T-helper 1 cell treated with Interleukin-12 subunit alpha and Interleukin-12 subunit beta and Interleukin-4 antibody, amounts not matched to agents 30 μg/mL and 1 μg/mL, for 36 hours (primary cell): ENCODE data around the gene GSE1.

Experiments
- H3K27ac Mint-ChIP-seq: one replicate; pipeline ENCODE4 v1.8.0; 2021; ENCODE audit warnings: mild to moderate bottlenecking, mixed read lengths
- H3K27me3 Mint-ChIP-seq: one replicate; pipeline ENCODE4 v1.8.0; 2021; ENCODE audit warnings: low read depth, mixed read lengths
- H3K36me3 Mint-ChIP-seq: one replicate; pipeline ENCODE4 v1.8.0; 2021; ENCODE audit warnings: low read depth, mixed read lengths
- H3K4me1 Mint-ChIP-seq: one replicate; pipeline ENCODE4 v1.8.0; 2021; ENCODE audit warnings: low read depth, mixed read lengths
- H3K4me3 Mint-ChIP-seq: one replicate; pipeline ENCODE4 v1.8.0; 2021; ENCODE audit warnings: mild to moderate bottlenecking, moderate library complexity, mixed read lengths
- H3K9me3 Mint-ChIP-seq: one replicate; pipeline ENCODE4 v1.8.0; 2021; ENCODE audit warnings: mixed read lengths

GSE1 gene

DNA sequence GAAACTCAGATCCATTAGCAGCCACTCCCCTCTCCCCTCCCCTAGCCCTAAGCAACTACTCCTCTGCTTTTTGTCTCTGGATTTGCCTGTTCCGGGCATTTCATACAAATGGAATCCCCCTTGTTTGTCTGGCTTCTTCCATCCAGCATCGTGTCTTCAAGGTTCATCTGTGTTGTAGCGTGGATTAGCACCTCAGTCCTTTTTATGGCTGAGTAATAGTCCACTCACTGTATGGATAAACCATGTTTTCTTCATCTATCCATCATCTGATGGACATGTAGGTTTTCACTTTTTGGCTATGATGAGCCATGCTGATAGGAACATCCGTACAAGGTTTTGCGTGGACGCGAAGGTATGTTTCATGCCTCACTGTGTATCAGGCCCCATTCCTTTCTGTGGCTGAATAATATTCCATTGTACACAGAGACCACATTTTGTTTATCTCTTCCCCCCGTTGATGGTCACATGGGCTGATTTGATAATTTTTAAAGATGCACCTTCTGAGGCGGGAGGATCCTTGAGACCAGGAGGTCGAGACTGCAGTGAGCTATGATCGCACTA, 8.9 kb upstream of the GSE1 start:
- H3K36me3 Mint-ChIP-seq, result no peaks in the 10 kb centered on the region
- H3K4me3 Mint-ChIP-seq, result no peak overlapping the region
- H3K27me3 Mint-ChIP-seq, result no peaks in the 10 kb centered on the region
- H3K4me1 Mint-ChIP-seq, result peaks cover 2% of the 10 kb centered on the region
- no peaks in the 10 kb centered on the region for H3K9me3 Mint-ChIP-seq
- H3K27ac Mint-ChIP-seq, result no peak overlapping the region

- no peaks in the 10 kb centered on the region for H3K27me3 Mint-ChIP-seq
- H3K36me3 Mint-ChIP-seq, result no peaks in the 10 kb centered on the region
- no peaks in the 10 kb centered on the region for H3K9me3 Mint-ChIP-seq
- H3K27ac Mint-ChIP-seq, result no peak overlapping the region
- no peak overlapping the region for H3K4me3 Mint-ChIP-seq
- H3K4me1 Mint-ChIP-seq, result peaks cover 4% of the 10 kb centered on the region
These were observed 7.8 kb upstream of the GSE1 start for GRCh38 chr16:85605051-85605911.

- H3K4me3 Mint-ChIP-seq, result no peak overlapping the region
- H3K27me3 Mint-ChIP-seq, result peaks cover 5% of the 10 kb centered on the region
- H3K36me3 Mint-ChIP-seq, result no peaks in the 10 kb centered on the region
- H3K27ac Mint-ChIP-seq, result no peak overlapping the region
- no peaks in the 10 kb centered on the region for H3K9me3 Mint-ChIP-seq
- H3K4me1 Mint-ChIP-seq, result peaks cover 8% of the 10 kb centered on the region
These were observed 6.9 kb upstream of the GSE1 start for GRCh38 chr16:85605912-85606841.

DNA sequence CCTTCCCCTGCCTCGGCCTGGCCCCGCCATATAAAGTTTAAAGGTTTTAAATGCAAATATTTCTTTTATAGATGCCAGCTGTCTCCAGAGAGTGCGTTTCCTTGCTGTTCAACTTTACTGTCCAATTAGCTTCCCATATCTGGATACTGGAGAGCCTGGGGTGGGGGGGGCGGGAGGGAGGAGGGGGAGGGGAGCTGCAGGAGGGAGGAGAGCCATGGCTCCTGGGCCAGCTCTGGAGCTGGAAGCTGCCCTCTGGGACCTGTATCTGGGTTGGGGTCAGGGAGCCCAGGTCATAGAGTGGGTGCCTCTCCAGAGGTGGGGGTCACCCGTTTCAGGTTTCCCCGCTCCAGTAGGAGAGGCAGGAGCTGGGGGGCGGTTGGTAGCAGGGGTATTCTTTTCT, 6.2 kb upstream of the GSE1 start:
- Mint-ChIP-seq H3K27ac (no peak overlapping the region), H3K27me3 (peaks cover 5% of the 10 kb centered on the region), H3K4me1 (peaks cover 8% of the 10 kb centered on the region), H3K4me3 (no peak overlapping the region), H3K9me3 (no peaks in the 10 kb centered on the region), H3K36me3 (no peaks in the 10 kb centered on the region)

DNA sequence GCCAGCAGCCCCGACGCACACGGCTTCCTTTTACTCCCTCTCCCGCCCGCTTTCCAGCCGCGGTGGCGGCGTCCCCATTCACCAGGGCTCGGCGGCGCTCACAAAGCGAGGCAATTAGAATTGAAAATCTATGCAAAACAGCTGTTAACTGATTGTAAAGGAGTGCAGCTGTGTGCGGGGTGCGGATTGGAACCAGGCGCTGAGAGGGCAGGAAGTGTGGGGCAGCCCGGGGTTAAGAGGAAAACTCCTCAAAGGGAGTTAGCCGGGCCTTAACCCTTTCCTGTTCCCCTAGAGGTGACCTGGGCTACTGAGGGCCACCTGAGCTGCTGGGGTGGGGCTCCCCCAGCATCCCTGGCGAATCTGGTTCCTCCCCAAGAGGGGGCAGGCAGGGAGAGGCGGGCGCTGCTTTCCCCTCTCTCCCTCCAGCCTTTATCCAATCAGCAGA, 5.8 kb upstream of the GSE1 start:
- Mint-ChIP-seq H3K36me3 (no peaks in the 10 kb centered on the region), H3K27me3 (peaks cover 5% of the 10 kb centered on the region), H3K9me3 (no peaks in the 10 kb centered on the region), H3K4me1 (peaks cover 8% of the 10 kb centered on the region), H3K27ac (no peak overlapping the region), H3K4me3 (no peak overlapping the region)

DNA sequence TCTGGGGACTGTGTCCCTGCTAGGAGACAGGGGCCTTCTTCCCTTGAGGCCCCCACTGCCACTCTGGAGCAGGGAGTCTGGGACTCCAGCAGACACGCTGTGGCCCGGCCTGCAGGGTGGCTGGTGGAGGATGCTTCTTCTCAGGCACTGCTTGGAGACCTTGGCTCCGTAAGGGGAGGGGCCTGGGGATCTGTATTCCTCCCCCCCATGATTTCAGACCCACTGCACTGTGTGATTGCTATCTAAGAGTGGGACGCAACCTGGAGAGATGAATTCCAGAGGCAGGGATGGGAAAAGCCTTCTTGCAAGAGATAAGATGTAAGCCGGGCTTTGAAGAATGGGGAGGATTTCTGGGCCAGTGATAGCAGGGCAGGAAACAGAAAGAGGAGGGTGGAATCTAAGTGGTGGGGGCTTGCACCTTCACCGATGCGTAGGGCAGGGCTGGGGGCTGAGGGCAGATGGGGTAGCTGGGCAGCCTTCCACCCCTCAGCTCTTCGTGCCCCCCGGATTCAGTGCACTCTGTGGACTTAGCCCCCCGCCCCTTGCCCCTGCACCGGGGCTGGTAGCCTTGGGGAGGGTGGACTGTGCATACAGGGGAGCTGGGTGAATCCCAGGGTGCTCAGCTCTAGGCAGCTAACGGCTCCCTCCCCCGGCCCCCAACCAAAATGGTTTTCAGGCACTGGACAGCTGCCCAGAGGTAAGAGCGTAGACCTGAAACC, 5.2 kb upstream of the GSE1 start:
- no peaks in the 10 kb centered on the region for H3K9me3 Mint-ChIP-seq
- no peak overlapping the region for H3K4me3 Mint-ChIP-seq
- H3K36me3 Mint-ChIP-seq, result no peaks in the 10 kb centered on the region
- H3K4me1 Mint-ChIP-seq, result peaks cover 8% of the 10 kb centered on the region
- H3K27ac Mint-ChIP-seq, result no peak overlapping the region
- H3K27me3 Mint-ChIP-seq, result peaks cover 5% of the 10 kb centered on the region

GRCh38 chr16:85608515-85608885, 4.6 kb upstream of the GSE1 start:
- Mint-ChIP-seq H3K9me3 (no peaks in the 10 kb centered on the region), H3K36me3 (no peaks in the 10 kb centered on the region), H3K4me1 (peaks cover 8% of the 10 kb centered on the region), H3K27ac (no peak overlapping the region), H3K4me3 (no peak overlapping the region), H3K27me3 (peaks cover 5% of the 10 kb centered on the region)

DNA sequence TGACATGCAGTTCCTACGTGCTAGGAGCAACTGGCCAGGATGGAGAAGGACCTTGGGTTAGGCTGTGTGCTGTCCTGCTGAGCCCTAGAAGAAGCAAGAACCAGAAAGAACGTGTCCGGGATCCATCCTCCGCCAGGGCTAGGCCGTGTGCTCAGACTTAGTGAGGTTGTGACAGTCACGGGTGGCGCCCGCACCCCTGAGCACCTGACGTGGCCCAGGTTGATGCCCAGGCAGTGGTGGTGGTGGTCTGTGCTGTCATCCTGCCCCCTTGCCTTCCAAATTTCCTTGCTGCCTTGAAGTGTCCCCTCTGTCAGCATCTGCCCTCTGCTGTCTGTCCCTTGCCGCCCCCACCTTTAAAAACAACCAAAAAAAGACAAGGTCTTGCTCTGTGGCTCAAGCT, 4.2 kb upstream of the GSE1 start:
- Mint-ChIP-seq H3K27me3 (peaks cover 5% of the 10 kb centered on the region), H3K4me3 (no peak overlapping the region), H3K4me1 (peaks cover 8% of the 10 kb centered on the region), H3K27ac (no peak overlapping the region), H3K9me3 (no peaks in the 10 kb centered on the region), H3K36me3 (no peaks in the 10 kb centered on the region)

DNA sequence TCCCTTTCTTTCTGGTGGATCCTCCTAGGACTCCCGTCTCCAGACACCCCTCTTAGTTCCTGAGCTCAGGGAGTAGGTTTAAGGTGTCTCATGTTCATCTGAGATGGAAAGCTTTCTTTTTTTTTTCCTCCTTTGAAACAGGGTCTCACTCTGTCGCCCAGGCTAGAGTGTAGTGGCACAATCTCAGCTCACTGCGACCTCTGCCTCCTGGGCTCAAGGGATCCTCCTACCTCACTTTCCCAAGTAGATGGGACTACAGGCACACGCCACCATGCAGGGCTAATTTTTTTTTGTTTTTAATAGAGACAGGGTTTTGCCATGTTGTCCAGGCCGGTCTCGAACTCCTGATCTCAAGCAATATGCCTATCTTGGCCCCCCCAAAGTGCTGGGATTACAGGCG, 3.6 kb upstream of the GSE1 start:
- peaks cover 8% of the 10 kb centered on the region for H3K4me1 Mint-ChIP-seq
- no peak overlapping the region for H3K4me3 Mint-ChIP-seq

GRCh38 chr16:85610059-85610445, 3.1 kb upstream of the GSE1 start:
- Mint-ChIP-seq H3K4me3 (no peak overlapping the region), H3K27me3 (peaks cover 6% of the 10 kb centered on the region), H3K4me1 (peaks cover 8% of the 10 kb centered on the region), H3K9me3 (no peaks in the 10 kb centered on the region), H3K36me3 (no peaks in the 10 kb centered on the region), H3K27ac (no peak overlapping the region)

More for the DNA sequence above, 3.6 kb upstream of the GSE1 start:
- Mint-ChIP-seq H3K27ac (no peak overlapping the region), H3K27me3 (peaks cover 5% of the 10 kb centered on the region), H3K9me3 (no peaks in the 10 kb centered on the region), H3K36me3 (no peaks in the 10 kb centered on the region)

- Mint-ChIP-seq H3K36me3 (no peaks in the 10 kb centered on the region), H3K4me3 (peak overlapping the region; percentile 72), H3K27me3 (peaks cover 12% of the 10 kb centered on the region), H3K27ac (peak overlapping the region; percentile 19), H3K9me3 (no peaks in the 10 kb centered on the region), H3K4me1 (peaks cover 13% of the 10 kb centered on the region)
These were observed 2.5 kb upstream of the GSE1 start for GRCh38 chr16:85610446-85611193.

DNA sequence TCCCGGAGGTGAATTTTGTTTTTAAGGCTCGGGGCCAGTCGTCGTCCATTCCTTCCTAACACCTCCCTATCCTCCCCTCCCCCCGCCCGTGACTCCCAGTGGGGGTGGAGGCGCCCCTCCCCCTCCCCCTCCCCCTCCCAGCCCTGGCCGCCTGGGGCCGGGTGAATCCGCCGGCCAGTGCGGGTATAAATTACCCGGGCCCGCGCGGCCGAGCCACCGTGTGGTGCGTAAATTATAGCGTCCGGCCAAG, 2.0 kb upstream of the GSE1 start:
- H3K27ac Mint-ChIP-seq, result no peak overlapping the region
- H3K4me1 Mint-ChIP-seq, result peaks cover 16% of the 10 kb centered on the region
- H3K36me3 Mint-ChIP-seq, result no peaks in the 10 kb centered on the region
- peak overlapping the region; percentile 72 for H3K4me3 Mint-ChIP-seq
- H3K9me3 Mint-ChIP-seq, result no peaks in the 10 kb centered on the region
- H3K27me3 Mint-ChIP-seq, result peaks cover 16% of the 10 kb centered on the region

DNA sequence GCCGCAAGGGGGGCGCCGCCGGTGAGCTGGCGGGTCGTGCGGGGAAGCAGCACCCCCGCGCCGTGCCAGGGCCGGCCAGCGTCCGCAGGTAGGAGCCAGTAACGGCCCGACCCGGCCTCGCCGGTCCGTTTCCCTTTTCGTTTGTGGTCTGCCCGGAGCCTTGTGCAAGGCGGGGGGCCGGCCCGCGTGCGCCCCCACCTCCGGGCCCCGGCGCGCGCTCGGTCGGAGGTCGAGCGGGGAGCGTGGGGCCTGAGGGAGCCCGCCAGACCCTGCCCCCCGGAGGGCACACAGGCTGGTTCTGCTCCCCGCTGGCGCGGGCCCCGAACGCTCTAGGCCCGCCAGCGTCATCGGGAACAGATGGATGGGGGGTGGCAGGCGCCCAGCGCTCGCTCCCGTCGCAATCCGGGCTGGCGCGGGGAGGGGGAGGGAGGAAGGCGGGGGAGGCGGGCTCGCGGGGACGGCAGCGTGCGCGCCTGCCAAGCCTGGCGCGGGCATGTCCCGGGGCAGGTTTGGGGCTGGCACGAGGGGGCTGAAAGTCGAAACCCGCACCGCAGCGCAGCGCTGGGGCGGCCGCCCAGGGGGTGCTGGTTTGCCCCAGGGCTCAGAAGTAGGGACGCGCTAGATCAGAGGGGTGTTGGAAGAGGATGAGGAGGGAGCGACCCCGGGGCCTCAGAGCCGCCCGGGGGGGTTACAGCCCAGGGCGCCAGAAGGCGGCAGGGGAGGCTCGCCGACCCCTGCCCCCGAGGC, 1.5 kb upstream of the GSE1 start:
- H3K27me3 Mint-ChIP-seq, result peaks cover 18% of the 10 kb centered on the region
- peaks cover 19% of the 10 kb centered on the region for H3K4me1 Mint-ChIP-seq
- H3K27ac Mint-ChIP-seq, result no peak overlapping the region
- no peaks in the 10 kb centered on the region for H3K9me3 Mint-ChIP-seq
- H3K36me3 Mint-ChIP-seq, result no peaks in the 10 kb centered on the region
- no peak overlapping the region for H3K4me3 Mint-ChIP-seq
